Esophagus muscularis mucosa (tissue), 4 donors: ENCODE measurements around the gene TAGAP. TPM values are rescaled to one million over a fixed set of nuclear protein-coding genes. Genes with fewer than 3 reads are reported as not detected.

ENCODE experiments used
- DNase-seq: peaks from one replicate; pipeline ENCODE4 v3.0.0-alpha.2; 2017; ENCODE audit errors: extremely low spot score
- H3K27ac ChIP-seq, 4 donors: fragments of 200-600 bp; sonication (generic); replicated peaks in 1 of 4; 1 replicate in 3 of 4; 2 replicates in 1 of 4; pipeline ENCODE4 v1.5.1; 2016 to 2019; ENCODE audit warnings: mild to moderate bottlenecking in 1 of 4
- H3K27me3 ChIP-seq, 4 donors: fragments of 200-600 bp; sonication (generic); one replicate each; pipeline versions ENCODE4 v1.5.1 to v1.6.0; 2016 to 2019
- H3K36me3 ChIP-seq, 4 donors: fragments of 200-600 bp; sonication (generic); one replicate each; pipeline ENCODE4 v1.5.1; 2016 to 2019
- H3K4me1 ChIP-seq, 4 donors: fragments of 200-600 bp; sonication (generic); one replicate each; pipeline ENCODE4 v1.5.1; 2016 to 2019
- H3K4me3 ChIP-seq, 4 donors: fragments of 200-600 bp; sonication (generic); 1 replicate in 2 of 4; 2 replicates in 2 of 4; pipeline ENCODE4 v1.5.1; 2016 to 2019; ENCODE audit warnings: mild to moderate bottlenecking in 4 of 4, moderate library complexity in 1 of 4
- H3K9me3 ChIP-seq, 4 donors: fragments of 200-600 bp; sonication (generic); 1 replicate in 3 of 4; 2 replicates in 1 of 4; pipeline ENCODE4 v1.5.1; 2016 to 2019
- EP300 ChIP-seq: sonication (generic); formaldehyde crosslinking; IDR thresholded peaks from one replicate; pipeline ENCODE4 v1.6.1; 2017; ENCODE audit warnings: antibody characterized with exemption
- POLR2A ChIP-seq: fragments of 450-650 bp; IDR thresholded peaks from one replicate; pipeline ENCODE4 v1.6.1; 2017; ENCODE audit warnings: antibody characterized with exemption, moderate library complexity, mild to moderate bottlenecking, low read depth
- POLR2AphosphoS5 ChIP-seq, 2 donors: sonication (generic); formaldehyde crosslinking; IDR thresholded peaks; one replicate each; pipeline ENCODE4 v1.6.1; 2017; ENCODE audit warnings: antibody characterized with exemption in 2 of 2
- WGBS: methylation state at CpG from one replicate; pipeline ENCODE4 v1.1.5; 2018; 5-methylcytosine and 5-hydroxymethylcytosine counted together
- intact Hi-C: fragments of 100-400 bp; cut with DNase I; formaldehyde crosslinking; loops from one replicate; pipeline ENCODE4 v1.15.1; 2023
- total RNA-seq, 4 donors: library from RNA; depleted of rRNA; stranded (reverse); fragments of >200 nt; gene quantifications; one replicate each; pipeline versions ENCODE4 v1.1.0 to v1.2.1, GENCODE V29; 2016
- TF ChIP-seq, protein P1 (sequence below), 3 experiments: fragments of 200-600 bp in 2 of 3; fragments of 450-650 bp in 1 of 3; sonication (generic) in 2 of 3; IDR thresholded peaks; one replicate each; pipeline ENCODE4 v1.5.1; 2017 to 2019; ENCODE audit warnings: antibody characterized with exemption in 3 of 3, mild to moderate bottlenecking in 2 of 3, moderate library complexity in 1 of 3

The TAGAP gene
- total RNA-seq, 4 donors from 2014 or later: 1.5 to 3.0 (median 1.9) TPM

DNA sequence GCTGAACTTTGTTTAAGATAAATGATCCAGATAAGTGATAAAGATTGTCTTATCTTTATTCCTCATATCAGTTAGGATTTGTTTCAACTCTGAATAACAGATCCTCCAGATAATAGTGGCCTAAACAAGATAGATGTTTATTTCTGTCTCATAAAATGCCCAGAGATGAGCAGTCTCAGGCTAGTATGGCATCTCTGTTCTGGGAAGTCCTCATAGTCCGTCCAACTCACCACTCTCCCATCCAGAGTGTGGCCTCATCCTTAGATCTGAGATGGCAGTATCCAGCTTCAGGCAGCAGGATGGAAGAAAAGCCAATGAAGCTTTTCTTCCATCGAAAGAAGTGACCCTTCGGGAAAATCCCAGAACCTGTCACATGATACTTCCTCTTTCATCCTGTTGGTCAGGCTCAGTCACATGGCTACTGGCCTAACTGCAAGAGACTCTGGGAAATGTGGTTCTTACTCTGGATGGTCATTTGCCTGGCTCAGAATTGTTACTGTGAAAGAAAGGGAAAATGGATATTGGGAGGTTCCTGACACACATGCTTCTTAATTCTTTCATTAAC is 29.4 kb upstream of the TAGAP start:
- 48% methylated on average over 3 of the region's 3 CpGs for WGBS
- no peak overlapping the region for H3K4me3 ChIP-seq
- H3K4me1 ChIP-seq: peaks cover 0 to 3% (median under 1%) of the 10 kb centered on the region in 4 donors
- H3K36me3 ChIP-seq: no peaks in the 10 kb centered on the region
- intact Hi-C loops: no loop called here
- peaks cover 0 to 20% (median 0%) of the 10 kb centered on the region in 4 donors for H3K27me3 ChIP-seq
- H3K27ac ChIP-seq: no peak overlapping the region
- no peak for DNase-seq
- H3K9me3 ChIP-seq: no peaks in the 10 kb centered on the region
- TF ChIP-seq POLR2A (no peak), POLR2AphosphoS5 (IDR thresholded peaks at IDR 0.05) (no peak), EP300 (no peak)
- TF ChIP-seq, protein P1, sequence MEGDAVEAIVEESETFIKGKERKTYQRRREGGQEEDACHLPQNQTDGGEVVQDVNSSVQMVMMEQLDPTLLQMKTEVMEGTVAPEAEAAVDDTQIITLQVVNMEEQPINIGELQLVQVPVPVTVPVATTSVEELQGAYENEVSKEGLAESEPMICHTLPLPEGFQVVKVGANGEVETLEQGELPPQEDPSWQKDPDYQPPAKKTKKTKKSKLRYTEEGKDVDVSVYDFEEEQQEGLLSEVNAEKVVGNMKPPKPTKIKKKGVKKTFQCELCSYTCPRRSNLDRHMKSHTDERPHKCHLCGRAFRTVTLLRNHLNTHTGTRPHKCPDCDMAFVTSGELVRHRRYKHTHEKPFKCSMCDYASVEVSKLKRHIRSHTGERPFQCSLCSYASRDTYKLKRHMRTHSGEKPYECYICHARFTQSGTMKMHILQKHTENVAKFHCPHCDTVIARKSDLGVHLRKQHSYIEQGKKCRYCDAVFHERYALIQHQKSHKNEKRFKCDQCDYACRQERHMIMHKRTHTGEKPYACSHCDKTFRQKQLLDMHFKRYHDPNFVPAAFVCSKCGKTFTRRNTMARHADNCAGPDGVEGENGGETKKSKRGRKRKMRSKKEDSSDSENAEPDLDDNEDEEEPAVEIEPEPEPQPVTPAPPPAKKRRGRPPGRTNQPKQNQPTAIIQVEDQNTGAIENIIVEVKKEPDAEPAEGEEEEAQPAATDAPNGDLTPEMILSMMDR (IDR thresholded peaks at IDR 0.05): no peak

DNA sequence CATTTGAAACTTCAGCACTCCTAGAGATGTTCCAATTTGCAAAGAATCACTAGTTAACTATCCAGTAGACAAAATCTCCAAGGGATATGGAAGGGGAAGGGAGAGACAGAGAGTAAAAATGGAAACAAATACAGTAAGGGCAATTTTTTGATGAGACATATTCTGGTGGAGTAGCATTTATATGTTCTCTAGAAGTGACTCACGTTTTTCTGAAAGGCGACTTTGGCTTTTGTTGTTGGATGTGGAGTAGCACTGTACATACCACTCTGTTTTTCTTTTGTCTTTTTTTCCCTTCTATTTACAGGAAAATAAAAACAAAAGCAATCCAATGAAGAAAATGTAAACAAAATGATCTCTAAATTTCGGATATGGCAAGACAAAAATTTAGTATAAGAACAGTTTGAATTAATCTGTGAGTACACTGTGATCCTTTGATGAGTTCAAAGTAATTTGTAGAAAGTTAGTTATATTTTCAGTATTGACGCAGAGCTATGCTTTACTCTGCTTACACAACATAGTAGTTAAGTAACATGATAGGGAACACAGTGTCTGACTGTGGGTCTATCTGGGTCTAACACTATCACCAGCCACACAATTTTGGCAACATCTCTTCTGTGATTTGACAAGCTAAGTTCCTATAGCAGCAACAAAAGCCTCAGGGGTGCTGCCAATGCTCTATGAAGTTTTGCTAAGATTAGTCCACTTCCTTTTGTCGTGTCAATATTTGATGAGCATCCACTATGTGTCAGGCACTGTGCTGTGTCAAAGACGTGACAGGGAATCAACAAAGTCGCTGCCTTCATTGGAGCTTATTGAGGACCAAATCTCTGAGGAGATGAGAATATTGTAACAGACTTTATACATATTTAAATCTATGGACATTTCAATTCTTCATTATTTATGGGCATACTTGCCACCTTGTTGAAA is 27.3 kb upstream of the TAGAP start:
- intact Hi-C loops: no loop called here
- H3K27me3 ChIP-seq: peaks cover 0 to 15% (median 0%) of the 10 kb centered on the region in 4 donors
- H3K36me3 ChIP-seq: no peaks in the 10 kb centered on the region
- H3K9me3 ChIP-seq: no peaks in the 10 kb centered on the region
- H3K4me3 ChIP-seq: no peak overlapping the region
- WGBS: 79% methylated on average over 7 of the region's 7 CpGs
- H3K4me1 ChIP-seq: peaks cover 0 to 1% (median 0%) of the 10 kb centered on the region in 4 donors
- TF ChIP-seq POLR2AphosphoS5 (IDR thresholded peaks at IDR 0.05): no peak
- TF ChIP-seq, protein P1 (IDR thresholded peaks at IDR 0.05): no peak
- TF ChIP-seq POLR2A: no peak
- no peak for TF ChIP-seq EP300
- no peak overlapping the region for H3K27ac ChIP-seq
- no peak for DNase-seq

DNA sequence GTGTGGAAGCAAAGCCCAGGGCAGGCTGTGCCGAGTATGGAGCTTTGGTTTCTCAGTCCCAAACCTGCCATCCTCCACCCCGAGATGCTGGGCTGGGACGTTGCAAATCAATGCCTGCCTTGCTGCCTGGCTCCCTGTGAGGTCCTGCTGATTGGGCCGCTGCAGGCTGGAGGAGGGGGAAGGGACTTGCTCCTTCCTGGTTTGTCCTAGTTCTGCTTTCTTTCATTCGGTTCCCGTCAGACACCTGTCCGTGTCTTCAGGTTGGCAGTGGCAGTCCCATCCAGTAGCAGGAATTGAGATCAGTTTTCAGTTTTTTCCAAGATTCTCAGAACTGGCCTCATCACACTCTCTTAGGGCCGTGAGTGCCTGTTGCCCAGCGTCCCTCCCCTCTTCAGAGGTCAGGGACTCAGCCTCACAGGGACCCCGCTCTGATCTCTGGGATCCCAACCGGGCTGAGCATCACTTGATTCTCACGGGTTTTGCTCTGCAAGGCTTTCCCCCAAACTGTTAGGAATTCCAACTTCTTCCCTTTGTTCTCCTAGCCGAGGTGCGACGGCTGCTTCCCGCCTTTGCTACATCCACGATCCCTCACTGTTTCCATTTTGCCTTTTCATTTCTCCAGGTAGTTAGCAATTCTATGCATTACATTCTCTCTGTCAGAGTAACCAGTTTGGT is 24.2 kb upstream of the TAGAP start:
- no peak overlapping the region for H3K27ac ChIP-seq
- TF ChIP-seq, protein P1 (IDR thresholded peaks at IDR 0.05): no peak
- TF ChIP-seq EP300 (no peak), POLR2AphosphoS5 (IDR thresholded peaks at IDR 0.05) (no peak), POLR2A (no peak)
- WGBS: 80% methylated on average over 17 of the region's 17 CpGs
- intact Hi-C loops: no loop called here
- DNase-seq: no peak
- peaks cover 0 to 16% (median 11%) of the 10 kb centered on the region in 4 donors for H3K4me1 ChIP-seq
- H3K9me3 ChIP-seq: no peaks in the 10 kb centered on the region
- no peaks in the 10 kb centered on the region for H3K36me3 ChIP-seq
- peaks cover 0 to 8% (median 0%) of the 10 kb centered on the region in 4 donors for H3K27me3 ChIP-seq
- no peak overlapping the region for H3K4me3 ChIP-seq

DNA sequence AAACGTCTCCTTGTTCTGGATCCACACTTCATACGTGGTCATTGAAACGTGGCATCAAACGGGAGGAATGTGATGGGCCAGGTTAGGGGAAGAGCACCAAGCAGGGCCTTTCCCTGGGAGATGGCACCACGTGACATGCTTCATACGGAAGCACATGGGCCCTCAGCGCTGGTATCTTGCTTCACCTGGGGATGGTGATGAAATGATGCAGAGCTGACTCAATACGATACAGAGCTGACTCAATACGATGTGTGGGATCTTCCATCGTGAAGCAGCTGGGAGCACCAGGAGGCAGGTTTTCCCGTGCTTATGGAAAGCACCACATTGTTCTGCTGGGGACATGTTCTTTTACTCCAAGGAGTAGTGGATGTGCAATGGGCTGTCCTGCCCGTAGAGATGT is 22.5 kb upstream of the TAGAP start:
- no peak for DNase-seq
- intact Hi-C loops: no loop called here
- 78% methylated on average over 12 of the region's 12 CpGs for WGBS
- Histone ChIP-seq H3K27ac (no peak overlapping the region), H3K27me3 (peaks cover 0 to 4% (median 0%) of the 10 kb centered on the region in 4 donors), H3K9me3 (no peaks in the 10 kb centered on the region), H3K36me3 (no peaks in the 10 kb centered on the region), H3K4me3 (no peak overlapping the region), H3K4me1 (peaks cover 0 to 16% (median 11%) of the 10 kb centered on the region in 4 donors)
- TF ChIP-seq POLR2A (no peak), POLR2AphosphoS5 (IDR thresholded peaks at IDR 0.05) (no peak), EP300 (no peak)
- TF ChIP-seq, protein P1 (IDR thresholded peaks at IDR 0.05): no peak
